ENCODE data around the gene OXCT2.
"Not testable (repeated sequence)": the region's sequence is repeated elsewhere in the genome, so short reads cannot be mapped to it uniquely, and the experiment has no call there.

Gene OXCT2

GRCh38 chr1:39779137-39779536 is 8.0 kb upstream of the OXCT2 start:
- peaks cover 0 to 18% of the 10 kb centered on the region in 2 donors for H3K27me3 ChIP-seq
- H3K4me1 ChIP-seq = no peaks in the 10 kb centered on the region
- no peak for TF ChIP-seq CTCF (IDR thresholded peaks at IDR 0.05)
- no peak overlapping the region for H3K27ac ChIP-seq
- no peaks in the 10 kb centered on the region for H3K36me3 ChIP-seq
- intact Hi-C loops (cut with DNase I; ENCODE audit: low total_unique reads) = no loop called here
- no peak overlapping the region for H3K4me3 ChIP-seq
- no peak for DNase-seq
- H3K9me3 ChIP-seq = no peaks in the 10 kb centered on the region

- H3K9me3 ChIP-seq; H3K36me3 ChIP-seq; intact Hi-C loops (cut with DNase I; ENCODE audit: low total_unique reads); H3K4me1 ChIP-seq; H3K27ac ChIP-seq; H3K4me3 ChIP-seq; DNase-seq: not testable (repeated sequence)
- H3K27me3 ChIP-seq = peaks cover 0 to 16% of the 10 kb centered on the region in 2 donors
Measured at GRCh38 chr1:39778463-39779099, 7.4 kb upstream of the OXCT2 start.

GRCh38 chr1:39777896-39778295 is 6.7 kb upstream of the OXCT2 start:
- DNase-seq; H3K27ac ChIP-seq; H3K9me3 ChIP-seq; H3K4me1 ChIP-seq; H3K4me3 ChIP-seq; H3K36me3 ChIP-seq; intact Hi-C loops (cut with DNase I; ENCODE audit: low total_unique reads): not testable (repeated sequence)
- H3K27me3 ChIP-seq = peaks cover 0 to 15% of the 10 kb centered on the region in 2 donors

GRCh38 chr1:39777306-39777705 is 6.2 kb upstream of the OXCT2 start:
- H3K9me3 ChIP-seq = no peaks in the 10 kb centered on the region
- no peak overlapping the region for H3K27ac ChIP-seq
- no peak for TF ChIP-seq CTCF (IDR thresholded peaks at IDR 0.05)
- no peaks in the 10 kb centered on the region for H3K4me1 ChIP-seq
- H3K36me3 ChIP-seq = no peaks in the 10 kb centered on the region
- intact Hi-C loops (cut with DNase I; ENCODE audit: low total_unique reads) = no loop called here
- DNase-seq = no peak
- peaks cover 0 to 15% of the 10 kb centered on the region in 2 donors for H3K27me3 ChIP-seq
- no peak overlapping the region for H3K4me3 ChIP-seq

- no peaks in the 10 kb centered on the region for H3K36me3 ChIP-seq
- intact Hi-C loops (cut with DNase I; ENCODE audit: low total_unique reads) = no loop called here
- H3K9me3 ChIP-seq = no peaks in the 10 kb centered on the region
- H3K27me3 ChIP-seq = peaks cover 0 to 15% of the 10 kb centered on the region in 2 donors
- no peak for TF ChIP-seq CTCF (IDR thresholded peaks at IDR 0.05)
- DNase-seq = no peak
- no peak overlapping the region for H3K4me3 ChIP-seq
- no peaks in the 10 kb centered on the region for H3K4me1 ChIP-seq
- H3K27ac ChIP-seq = no peak overlapping the region
Measured at GRCh38 chr1:39776886-39777285, 5.7 kb upstream of the OXCT2 start.

DNA sequence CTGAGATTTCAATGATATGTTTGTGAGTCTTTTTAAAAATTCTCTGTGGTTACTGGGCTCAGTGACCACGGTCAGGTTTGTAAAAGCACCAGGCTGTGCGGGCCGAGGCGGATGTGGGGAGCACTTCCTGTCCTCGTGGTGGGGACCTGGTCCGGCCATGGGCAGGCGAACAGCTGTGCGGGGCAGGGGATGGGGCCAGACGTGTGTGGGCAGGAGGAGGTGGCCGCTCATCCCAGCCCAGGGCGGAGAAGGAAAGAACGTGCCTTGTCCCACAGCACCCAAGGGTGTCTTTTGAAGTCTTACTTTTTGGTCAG is 5.2 kb upstream of the OXCT2 start:
- TF ChIP-seq CTCF (IDR thresholded peaks at IDR 0.05) = no peak
- H3K9me3 ChIP-seq = no peaks in the 10 kb centered on the region
- H3K27me3 ChIP-seq = peaks cover 0 to 15% of the 10 kb centered on the region in 2 donors
- intact Hi-C loops (cut with DNase I; ENCODE audit: low total_unique reads) = no loop called here
- H3K36me3 ChIP-seq = no peaks in the 10 kb centered on the region
- H3K4me3 ChIP-seq = no peak overlapping the region
- no peak for DNase-seq
- no peaks in the 10 kb centered on the region for H3K4me1 ChIP-seq
- H3K27ac ChIP-seq = no peak overlapping the region

DNA sequence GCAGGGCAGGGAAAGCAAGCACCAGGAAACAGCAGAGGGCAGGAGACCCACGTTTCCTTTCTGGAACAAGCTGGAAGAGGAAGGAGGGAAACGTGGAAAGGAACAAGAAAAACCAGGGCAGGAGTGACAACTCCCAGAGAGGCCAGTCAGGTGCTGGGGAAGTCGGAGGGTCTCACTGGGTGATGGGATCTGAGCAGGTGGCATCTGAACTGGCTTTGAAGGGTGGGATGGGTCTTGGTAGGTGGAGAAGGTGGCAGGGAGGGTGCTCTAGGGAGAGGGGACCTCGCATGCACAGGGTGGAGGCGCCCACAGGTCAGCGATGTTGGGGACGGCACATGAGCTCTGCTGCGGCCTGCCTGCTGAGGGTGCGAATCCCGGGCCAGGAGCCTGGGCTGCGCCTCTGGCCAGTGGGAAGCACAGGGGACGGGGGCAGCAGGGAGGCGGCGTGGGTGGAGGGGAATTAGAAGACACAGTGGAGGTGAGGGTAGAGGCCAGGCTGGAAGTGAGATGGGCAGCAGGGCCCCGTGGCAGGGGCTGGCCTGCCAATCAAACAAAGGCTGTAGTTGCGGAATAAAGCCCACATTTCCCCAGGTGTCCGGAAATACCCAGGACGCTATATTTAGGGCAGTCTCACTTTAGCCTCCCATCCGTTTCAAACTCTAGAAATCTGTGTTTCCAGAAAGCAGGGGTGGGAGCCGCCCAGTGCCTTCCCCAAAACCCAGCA is 4.7 kb upstream of the OXCT2 start:
- intact Hi-C loops (cut with DNase I; ENCODE audit: low total_unique reads); H3K9me3 ChIP-seq; H3K4me3 ChIP-seq; DNase-seq; H3K27ac ChIP-seq; H3K4me1 ChIP-seq; H3K36me3 ChIP-seq: not testable (repeated sequence)
- peaks cover 0 to 19% of the 10 kb centered on the region in 2 donors for H3K27me3 ChIP-seq

GRCh38 chr1:39775141-39775540 is 4.0 kb upstream of the OXCT2 start:
- H3K4me3 ChIP-seq; H3K27ac ChIP-seq; intact Hi-C loops (cut with DNase I; ENCODE audit: low total_unique reads); DNase-seq; H3K36me3 ChIP-seq; H3K9me3 ChIP-seq; H3K4me1 ChIP-seq: not testable (repeated sequence)
- peaks cover 0 to 19% of the 10 kb centered on the region in 2 donors for H3K27me3 ChIP-seq

DNA sequence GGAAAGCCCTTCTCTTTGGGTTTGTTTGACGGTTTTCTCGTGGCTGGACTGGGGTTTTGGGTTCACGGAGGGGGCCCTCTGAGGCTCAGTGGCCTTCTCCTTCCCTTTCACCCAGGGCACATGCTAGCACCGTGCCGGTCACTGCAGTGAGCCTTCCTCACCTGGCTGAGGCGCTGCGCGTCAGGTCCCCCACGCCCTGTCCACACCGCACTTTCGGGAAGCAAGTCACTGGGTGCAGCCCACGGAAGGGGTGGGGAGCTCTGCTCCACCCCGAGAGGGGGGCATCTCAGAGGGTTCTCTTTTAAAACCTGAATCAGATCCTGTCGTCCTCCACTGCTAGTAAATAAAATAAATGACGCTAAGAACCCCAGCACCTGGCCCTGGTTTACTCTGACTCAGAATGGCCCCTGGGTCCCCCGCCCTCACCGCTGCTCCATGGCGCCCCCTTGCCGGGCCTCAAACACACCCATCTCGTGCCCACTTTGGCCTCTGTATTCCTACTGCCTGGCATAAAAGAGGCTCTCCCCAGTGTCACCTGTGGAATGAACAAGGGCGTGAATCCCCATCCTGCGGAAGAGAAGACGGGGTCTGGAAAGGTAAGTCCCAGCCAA is 2.3 kb upstream of the OXCT2 start:
- H3K4me3 ChIP-seq; intact Hi-C loops (cut with DNase I; ENCODE audit: low total_unique reads): not testable (repeated sequence)

More for the DNA sequence above, 2.3 kb upstream of the OXCT2 start:
- H3K36me3 ChIP-seq, DNase-seq, H3K9me3 ChIP-seq, H3K27ac ChIP-seq, H3K4me1 ChIP-seq: not testable (repeated sequence)
- H3K27me3 ChIP-seq = peaks cover 0 to 12% of the 10 kb centered on the region in 2 donors
